AG04450 (cell line): Measurements from ENCODE around the gene PPFIBP2. TPM values are rescaled to one million over a fixed set of nuclear protein-coding genes. Genes with fewer than 3 reads are reported as not detected.
"Not testable (repeated sequence)": the region's sequence is repeated elsewhere in the genome, so short reads cannot be mapped to it uniquely, and the experiment has no call there.

Experiments
- CTCF ChIA-PET: fragments of 300-600, 350-600 bp; formaldehyde crosslinking; extraction: SDS; loops from one replicate; lab custom pipeline; 2022; ENCODE audit warnings: antibody characterized with exemption, inconsistent platforms; lab: Charles Lee
- POLR2A ChIA-PET: fragments of 350-600 bp; formaldehyde crosslinking; extraction: SDS; loops from one replicate; lab custom pipeline; 2021; ENCODE audit warnings: antibody characterized with exemption, inconsistent platforms; lab: Yijun Ruan, JAX
- DNase-seq: peaks from one replicate; pipeline ENCODE4 v3.0.0-alpha.2; 2011; ENCODE audit warnings: low read depth, low spot score
- H3K27ac ChIP-seq: one replicate; pipeline ENCODE4 v1.5.1; 2012; ENCODE audit warnings: low read depth, low read length, control low read depth
- H3K27me3 ChIP-seq: one replicate; pipeline ENCODE4 v1.6.0; 2012; ENCODE audit warnings: low read length; ENCODE audit not compliant: control insufficient read depth, insufficient read depth
- H3K4me3 ChIP-seq: 2 replicates; pipeline ENCODE4 v1.5.1; 2011; ENCODE audit warnings: mild to moderate bottlenecking, low read depth, low read length, control low read depth
- H3K9me3 ChIP-seq: 2 replicates; pipeline ENCODE4 v1.5.1; 2012; ENCODE audit warnings: low read length; ENCODE audit not compliant: control insufficient read depth, insufficient read depth
- polyA plus RNA-seq: library from polyadenylated mRNA; depleted of rRNA; stranded (reverse); fragments of >200 nt; gene quantifications from 2 replicates; pipeline ENCODE4 v1.2.3, GENCODE V29; 2011
- TF ChIP-seq, protein P1 (sequence below): IDR thresholded peaks from 2 replicates; pipeline ENCODE4 v1.5.1; 2011; ENCODE audit warnings: low read depth, low read length, control low read depth, inconsistent platforms

PPFIBP2 gene
- polyA plus RNA-seq, 1 experiment, result 4.1 TPM

- Histone ChIP-seq H3K4me3 (no peak overlapping the region), H3K9me3 (no peaks in the 10 kb centered on the region), H3K27ac (no peak overlapping the region), H3K27me3 (no peaks in the 10 kb centered on the region)
- TF ChIP-seq, protein P1, sequence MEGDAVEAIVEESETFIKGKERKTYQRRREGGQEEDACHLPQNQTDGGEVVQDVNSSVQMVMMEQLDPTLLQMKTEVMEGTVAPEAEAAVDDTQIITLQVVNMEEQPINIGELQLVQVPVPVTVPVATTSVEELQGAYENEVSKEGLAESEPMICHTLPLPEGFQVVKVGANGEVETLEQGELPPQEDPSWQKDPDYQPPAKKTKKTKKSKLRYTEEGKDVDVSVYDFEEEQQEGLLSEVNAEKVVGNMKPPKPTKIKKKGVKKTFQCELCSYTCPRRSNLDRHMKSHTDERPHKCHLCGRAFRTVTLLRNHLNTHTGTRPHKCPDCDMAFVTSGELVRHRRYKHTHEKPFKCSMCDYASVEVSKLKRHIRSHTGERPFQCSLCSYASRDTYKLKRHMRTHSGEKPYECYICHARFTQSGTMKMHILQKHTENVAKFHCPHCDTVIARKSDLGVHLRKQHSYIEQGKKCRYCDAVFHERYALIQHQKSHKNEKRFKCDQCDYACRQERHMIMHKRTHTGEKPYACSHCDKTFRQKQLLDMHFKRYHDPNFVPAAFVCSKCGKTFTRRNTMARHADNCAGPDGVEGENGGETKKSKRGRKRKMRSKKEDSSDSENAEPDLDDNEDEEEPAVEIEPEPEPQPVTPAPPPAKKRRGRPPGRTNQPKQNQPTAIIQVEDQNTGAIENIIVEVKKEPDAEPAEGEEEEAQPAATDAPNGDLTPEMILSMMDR, result no peak
- ChIA-PET CTCF (interaction anchor here (0.6 to 8.8 kb wide), 24 partner anchors 9 to 559 kb away, joined by 3 to 184 read pairs (median 4); partner anchors contain the start of gene PPFIBP2), POLR2A (interaction anchor here (0.5 to 1.2 kb wide), 3 partner anchors 61 to 85 kb away, joined by 5 to 6 read pairs (median 6); no protein-coding TSS in a partner anchor)
- DNase-seq, result no peak
These were observed 142.9 kb downstream of the PPFIBP2 start for GRCh38 chr11:7656704-7657103.

DNA sequence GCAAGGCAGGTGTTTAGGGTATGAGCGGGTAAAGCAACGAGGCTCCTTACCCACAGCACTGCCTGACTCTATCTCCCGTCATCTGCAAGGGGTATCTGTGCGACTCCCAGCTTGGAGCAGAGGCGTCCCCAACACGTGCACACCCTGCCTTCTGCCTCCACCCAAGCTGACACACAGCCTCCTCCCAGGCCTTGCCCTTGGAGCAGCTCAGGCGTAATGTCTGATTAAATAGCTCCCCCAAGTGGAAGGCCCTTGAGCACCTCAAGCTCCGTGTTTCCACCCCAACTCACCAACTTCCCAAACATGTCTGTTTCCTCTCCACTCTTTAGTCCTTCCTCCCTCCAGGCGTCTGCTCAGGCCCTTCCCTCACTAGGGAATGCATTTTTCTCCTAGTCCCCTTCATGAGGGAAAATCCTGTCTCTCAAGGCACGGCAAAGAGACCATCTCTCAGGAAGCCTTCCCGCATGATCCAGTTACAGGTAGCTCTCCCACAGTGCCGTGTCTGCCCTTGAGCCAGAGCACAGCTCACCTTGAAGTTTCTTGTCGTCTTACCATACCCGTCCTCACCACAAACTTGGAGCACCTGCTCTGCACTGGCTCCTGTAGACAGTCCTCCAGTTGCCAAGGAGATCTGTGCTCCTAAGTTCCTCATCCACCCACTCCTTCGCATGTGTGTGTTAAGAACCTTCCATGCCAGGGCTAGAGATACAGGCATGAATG, 143.7 kb downstream of the PPFIBP2 start:
- no peaks in the 10 kb centered on the region for H3K27me3 ChIP-seq
- DNase-seq, result no peak
- H3K27ac ChIP-seq, result no peak overlapping the region
- no peaks in the 10 kb centered on the region for H3K9me3 ChIP-seq
- TF ChIP-seq, protein P1, result peak; percentile 62
- POLR2A ChIA-PET, result interaction anchor here (0.5 to 1.2 kb wide), 4 partner anchors 14 to 86 kb away, joined by 3 to 6 read pairs (median 6); no protein-coding TSS in a partner anchor
- no peak overlapping the region for H3K4me3 ChIP-seq
- CTCF ChIA-PET, result interaction anchor here (0.5 to 8.8 kb wide), 29 partner anchors 8 to 710 kb away, joined by 3 to 184 read pairs (median 4); partner anchors contain the start of gene PPFIBP2

- POLR2A ChIA-PET, CTCF ChIA-PET, H3K27me3 ChIP-seq: not testable (repeated sequence)
These were observed 149.7 kb downstream of the PPFIBP2 start for GRCh38 chr11:7663531-7663930.

DNA sequence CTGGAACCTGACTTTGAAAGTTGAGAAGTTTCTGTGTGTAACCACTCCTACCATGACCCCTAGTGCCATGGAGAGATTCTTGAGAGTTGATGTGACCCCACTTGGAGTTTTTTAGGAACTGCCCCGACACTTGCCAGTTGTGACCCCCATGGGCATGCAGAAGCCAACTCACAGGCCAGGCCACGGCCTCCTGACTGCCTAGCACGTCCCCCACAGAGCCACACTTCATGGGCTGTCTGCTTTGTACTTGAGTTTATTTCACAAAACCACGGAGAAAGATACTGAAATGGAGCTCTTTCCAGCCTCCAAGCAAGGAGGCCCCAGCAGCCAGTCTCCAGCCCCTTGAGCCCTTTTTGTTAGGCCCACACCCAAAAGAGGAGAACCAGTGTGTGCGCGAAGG, 151.1 kb downstream of the PPFIBP2 start:
- CTCF ChIA-PET, result interaction anchor here (0.6 to 5.6 kb wide), 18 partner anchors 8 to 1175 kb away, joined by 3 to 90 read pairs (median 4); partner anchors contain the start of gene PPFIBP2
- H3K27ac ChIP-seq, result no peak overlapping the region

More at GRCh38 chr11:7663531-7663930, 149.7 kb downstream of the PPFIBP2 start:
- not testable (repeated sequence) for H3K4me3 ChIP-seq, H3K27ac ChIP-seq, DNase-seq, H3K9me3 ChIP-seq

GRCh38 chr11:7665473-7666291, 151.9 kb downstream of the PPFIBP2 start:
- no peak for DNase-seq

More for the DNA sequence above, 151.1 kb downstream of the PPFIBP2 start:
- Histone ChIP-seq H3K9me3 (no peaks in the 10 kb centered on the region), H3K27me3 (no peaks in the 10 kb centered on the region), H3K4me3 (no peak overlapping the region)
- TF ChIP-seq, protein P1, result no peak
- POLR2A ChIA-PET, result interaction anchor here (1.0 kb wide), 1 partner anchor 91 kb away, joined by 3 read pairs; no protein-coding TSS in a partner anchor
- DNase-seq, result no peak

More at GRCh38 chr11:7665473-7666291, 151.9 kb downstream of the PPFIBP2 start:
- H3K27ac ChIP-seq, result no peak overlapping the region
- CTCF ChIA-PET, result interaction anchor here (0.5 to 5.6 kb wide), 27 partner anchors 8 to 1176 kb away, joined by 3 to 90 read pairs (median 3); partner anchors contain the start of gene PPFIBP2
- POLR2A ChIA-PET, result interaction anchor here (1.0 kb wide), 1 partner anchor 92 kb away, joined by 3 read pairs; no protein-coding TSS in a partner anchor
- H3K9me3 ChIP-seq, result no peaks in the 10 kb centered on the region
- H3K4me3 ChIP-seq, result no peak overlapping the region
- H3K27me3 ChIP-seq, result no peaks in the 10 kb centered on the region
- TF ChIP-seq, protein P1, result peak; percentile 86
